ENCODE data around the gene CPED1.

CPED1 gene

GRCh38 chr7:120949393-120949911 is 39.1 kb upstream of the CPED1 start:
- peak overlapping the region; percentile 81; the same call in 1 of the 2 replicates for H3K4me3 ChIP-seq (ENCODE audit: low read depth, low read length)
- TF ChIP-seq CTCF (IDR thresholded peaks at IDR 0.05; ENCODE audit: low read depth, low read length), result no peak

GRCh38 chr7:120949998-120950538 is 38.4 kb upstream of the CPED1 start:
- TF ChIP-seq CTCF (IDR thresholded peaks at IDR 0.05; ENCODE audit: low read depth, low read length), result no peak

GRCh38 chr7:120950539-120951308 is 37.8 kb upstream of the CPED1 start, which contains the start of gene ING3:
Gene ING3, plus strand, starts transcription at chr7:120950777. Its CDS starts 120 bp downstream, at chr7:120950897.
- peak within 1 kb of the TSS; percentile 81 for H3K4me3 ChIP-seq (ENCODE audit: low read depth, low read length)
- no peak for TF ChIP-seq CTCF (IDR thresholded peaks at IDR 0.05; ENCODE audit: low read depth, low read length)

More at GRCh38 chr7:120949998-120950538, 38.4 kb upstream of the CPED1 start:
- H3K4me3 ChIP-seq (ENCODE audit: low read depth, low read length), result peak overlapping the region; percentile 81

- H3K4me3 ChIP-seq (ENCODE audit: low read depth, low read length), result peak overlapping the region; percentile 81
- TF ChIP-seq CTCF (IDR thresholded peaks at IDR 0.05; ENCODE audit: low read depth, low read length), result no peak
Observed at GRCh38 chr7:120951309-120951699, 37.2 kb upstream of the CPED1 start.

GRCh38 chr7:120951826-120952225 is 36.7 kb upstream of the CPED1 start:
- TF ChIP-seq CTCF (IDR thresholded peaks at IDR 0.05; ENCODE audit: low read depth, low read length), result no peak
- peak overlapping the region; percentile 81 for H3K4me3 ChIP-seq (ENCODE audit: low read depth, low read length)

GRCh38 chr7:120955577-120956149 is 32.8 kb upstream of the CPED1 start:
- no peak overlapping the region for H3K4me3 ChIP-seq (ENCODE audit: low read depth, low read length)
- TF ChIP-seq CTCF (IDR thresholded peaks at IDR 0.05; ENCODE audit: low read depth, low read length), result no peak

All from WI38 (cell line).